GM12878 (cell line): ENCODE data around the gene ZFP1. TPM values are rescaled to one million over a fixed set of nuclear protein-coding genes. Genes with fewer than 3 reads are reported as not detected.

ENCODE experiments used
- ATAC-seq: fragments of 200-7000 bp; cut with Tn5 transposase; 3 replicates; pipeline ENCODE4 v1.9.1; 2020; ENCODE audit warnings: mild to moderate bottlenecking, moderate library complexity
- BruUV-seq: library from RNA; stranded (reverse); fragments of 400-500 nt; replicated peaks from 2 replicates; lab custom pipeline; 2021; lab: Mats Ljungman, UMichigan
- CTCF ChIA-PET: fragments of 300-600 bp; sonication (Branson Sonifier 250); formaldehyde crosslinking; extraction: SDS; loops from one replicate; lab custom pipeline; 2021; ENCODE audit warnings: inconsistent platforms; lab: Yijun Ruan, JAX
- POLR2A ChIA-PET: fragments of 350-600 bp; formaldehyde crosslinking; extraction: SDS; loops from one replicate; lab custom pipeline; 2021; ENCODE audit warnings: inconsistent platforms; lab: Charles Lee
- RAD21 ChIA-PET: fragments of 300-600 bp; sonication (Branson Sonifier 250); formaldehyde crosslinking; loops from one replicate; lab custom pipeline; 2023; ENCODE audit warnings: antibody characterized with exemption; ENCODE audit not compliant: unreplicated experiment; lab: Charles Lee
- SMC1A ChIA-PET: fragments of 300-600 bp; sonication (Branson Sonifier 250); formaldehyde crosslinking; loops from one replicate; lab custom pipeline; 2023; ENCODE audit not compliant: unreplicated experiment, uncharacterized antibody; lab: Charles Lee
- DNase-seq: peaks from one replicate; pipeline ENCODE4 v3.0.0-alpha.2; 2011; ENCODE audit warnings: low read depth, low spot score
- FAIRE-seq: peaks from 3 replicates; lab custom pipeline; 2011; peaks lifted over from hg19 to GRCh38; lab: Jason Lieb, UNC
- H2AFZ ChIP-seq: 2 replicates; pipeline ENCODE4 v1.6.0; 2011; ENCODE audit warnings: low read depth, low read length, control low read depth; ENCODE audit not compliant: control insufficient read depth
- H3K27ac ChIP-seq: 2 replicates; pipeline ENCODE4 v1.5.1; 2011; ENCODE audit warnings: control low read depth; ENCODE audit not compliant: control insufficient read depth, insufficient read depth
- H3K27me3 ChIP-seq, 2 experiments: replicated peaks in 1 of 2; 2 replicates each; pipeline versions ENCODE4 v1.6.0 to v1.6.1; 2011; ENCODE audit warnings: low read length in 1 of 2; ENCODE audit not compliant: control insufficient read depth in 2 of 2, insufficient read depth in 2 of 2
- H3K36me3 ChIP-seq, 2 experiments: 2 replicates each; pipeline ENCODE4 v1.5.1; 2011; ENCODE audit warnings: low read length in 1 of 2; ENCODE audit not compliant: control insufficient read depth in 2 of 2, insufficient read depth in 2 of 2
- H3K4me1 ChIP-seq: 2 replicates; pipeline ENCODE4 v1.6.1; 2011; ENCODE audit warnings: mild to moderate bottlenecking, low read length, moderate library complexity, mixed read lengths; ENCODE audit not compliant: control insufficient read depth, insufficient read depth
- H3K4me2 ChIP-seq: 2 replicates; pipeline ENCODE4 v1.6.0; 2011; ENCODE audit warnings: control low read depth; ENCODE audit not compliant: control insufficient read depth, insufficient read depth
- H3K4me3 ChIP-seq: fragments of 200-600 bp; sonication (generic); 2 replicates; pipeline ENCODE4 v1.5.1; 2016
- H3K79me2 ChIP-seq: 2 replicates; pipeline ENCODE4 v1.6.0; 2011; ENCODE audit warnings: low read length; ENCODE audit not compliant: control insufficient read depth, insufficient read depth
- H3K9ac ChIP-seq: 2 replicates; pipeline ENCODE4 v1.8.0; 2011; ENCODE audit warnings: low read length, control low read depth, mixed read lengths; ENCODE audit not compliant: control insufficient read depth, insufficient read depth
- H3K9me3 ChIP-seq: replicated peaks from 3 replicates; pipeline ENCODE4 v1.5.1; 2011; ENCODE audit warnings: mild to moderate bottlenecking, low read length; ENCODE audit not compliant: control insufficient read depth, insufficient read depth
- H4K20me1 ChIP-seq: 2 replicates; pipeline ENCODE4 v1.6.0; 2011; ENCODE audit not compliant: control insufficient read depth, insufficient read depth
- CHD1 ChIP-seq: IDR thresholded peaks from 2 replicates; pipeline ENCODE4 v1.6.1; 2012; ENCODE audit warnings: low read depth, low read length, improper control_type of control experiment
- E2F8 ChIP-seq: fragments of 450-650 bp; IDR thresholded peaks from 2 replicates; pipeline ENCODE4 v1.6.1; 2018; ENCODE audit warnings: mild to moderate bottlenecking, low read depth, moderate library complexity; ENCODE audit not compliant: partially characterized antibody
- MAX ChIP-seq: IDR thresholded peaks from 2 replicates; pipeline ENCODE4 v1.6.1; 2012; ENCODE audit warnings: low read depth, low read length, improper control_type of control experiment
- MYB ChIP-seq: fragments of 150-350 bp; IDR thresholded peaks from 2 replicates; pipeline ENCODE4 v1.6.1; 2014; ENCODE audit warnings: mild to moderate bottlenecking, low read depth, low read length, borderline replicate concordance
- NFYA ChIP-seq: IDR thresholded peaks from 2 replicates; pipeline ENCODE4 v1.6.1; 2011; ENCODE audit warnings: low read depth, mild to moderate bottlenecking, low read length, improper control_type of control experiment, borderline replicate concordance
- POLR2AphosphoS5 ChIP-seq: IDR thresholded peaks from 2 replicates; pipeline ENCODE4 v1.6.1; 2011; ENCODE audit warnings: mild to moderate bottlenecking, low read length, inconsistent platforms
- REST ChIP-seq: IDR thresholded peaks from 2 replicates; pipeline ENCODE4 v1.6.1; 2012; ENCODE audit warnings: mild to moderate bottlenecking, low read depth, low read length
- SMAD1 ChIP-seq: fragments of 450-650 bp; IDR thresholded peaks from 2 replicates; pipeline ENCODE4 v1.6.1; 2018; ENCODE audit warnings: mild to moderate bottlenecking, low read depth; ENCODE audit not compliant: partially characterized antibody
- TCF7 ChIP-seq: IDR thresholded peaks from 2 replicates; pipeline ENCODE4 v1.6.1; 2014; ENCODE audit warnings: antibody characterized with exemption, borderline replicate concordance
- ZZZ3 ChIP-seq: IDR thresholded peaks from 2 replicates; pipeline ENCODE4 v1.6.1; 2011; ENCODE audit warnings: low read depth; ENCODE audit not compliant: control insufficient read depth, insufficient read length
- WGBS: methylation state at CpG from one replicate; pipeline ENCODE4 v1.1.6; 2016; ENCODE audit warnings: low lambda C conversion rate; ENCODE audit not compliant: insufficient replicate concordance, insufficient coverage; ENCODE audit errors: missing lambda C conversion rate; 5-methylcytosine and 5-hydroxymethylcytosine counted together
- in situ Hi-C: fragments of 300-500 bp; cut with MboI; formaldehyde crosslinking; loops from 9 replicates; pipeline ENCODE4 v1.14.3; 2018; ENCODE audit warnings: mixed read lengths
- intact Hi-C: fragments of 100-400 bp; cut with micrococcal nuclease; formaldehyde crosslinking; loops from one replicate; pipeline ENCODE4 v1.14.2; 2022; ENCODE audit not compliant: unreplicated experiment
- polyA plus RNA-seq, 11 experiments: library from polyadenylated mRNA; depleted of rRNA in 4 of 11; unstranded in 6 of 11; stranded (reverse) in 5 of 11; fragments of >200 nt; fragmentation: Nextera tagmentation in 4 of 11; fragmentation: Illumina TruSeq in 1 of 11; extraction: Ambion mirVana in 4 of 11; extraction: Trizol in 1 of 11; gene quantifications; 1 replicate in 1 of 11; 2 replicates in 10 of 11; pipeline versions ENCODE4 v1.2.1 to v1.2.3, GENCODE V29; 2011 to 2016; ENCODE audit warnings: inconsistent platforms in 2 of 11, missing spikeins in 2 of 11, low read depth in 1 of 11
- total RNA-seq, 4 experiments: library from RNA; depleted of rRNA in 3 of 4; stranded (reverse); fragments of >200 nt in 3 of 4; fragmentation: Illumina TruSeq in 1 of 4; extraction: Trizol in 1 of 4; gene quantifications; 2 replicates each; pipeline versions ENCODE4 v1.2.1 to v1.2.3, GENCODE V29; 2013 to 2021
- TF ChIP-seq, protein P1 (sequence below): fragments of 150-350 bp; IDR thresholded peaks from 2 replicates; pipeline ENCODE4 v1.6.1; 2016; ENCODE audit warnings: low read depth, low read length

Gene ZFP1
- total and polyA plus RNA-seq, 10 of the 15 experiments (the other 5 are each of a cell fraction or from before 2014, with no cell fraction given) = 3.5 to 17.6 (median 14.7) TPM

DNA sequence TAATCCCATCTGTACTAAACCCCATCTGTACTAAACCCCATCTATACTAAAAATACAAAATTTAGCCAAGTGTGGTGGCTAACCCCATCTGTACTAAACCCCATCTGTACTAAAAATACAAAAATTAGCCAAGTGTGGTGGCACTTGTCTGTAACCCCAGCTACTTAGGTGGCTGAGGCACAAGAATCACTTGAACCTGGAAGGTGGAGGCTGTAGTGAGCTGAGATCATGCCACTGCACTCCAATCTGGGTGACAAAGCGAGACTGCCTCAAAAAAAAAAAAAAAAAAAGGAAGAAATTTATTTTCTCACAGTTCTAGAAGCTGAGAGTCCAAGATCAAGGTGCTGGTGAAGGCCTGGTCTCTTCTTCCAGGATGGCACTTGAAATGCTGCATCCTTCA, 12.1 kb downstream of the ZFP1 start:
- H3K36me3 ChIP-seq = peaks cover 3 to 13% of the 10 kb centered on the region in 2 experiments; a peak in 3 of 4 replicates
- no peak for DNase-seq
- H3K4me2 ChIP-seq = no peak overlapping the region
- ChIA-PET POLR2A (no interaction called here), CTCF (interaction anchor here (0.6 kb wide), 1 partner anchor 41 kb away, joined by 3 read pairs; no protein-coding TSS in a partner anchor), RAD21 (no interaction called here), SMC1A (interaction anchor here (0.7 kb wide), 1 partner anchor 146 kb away, joined by 3 read pairs; no protein-coding TSS in a partner anchor)
- H3K4me3 ChIP-seq = no peak overlapping the region
- H3K79me2 ChIP-seq = no peaks in the 10 kb centered on the region
- 0% methylated on average over 1 of the region's 1 CpG for WGBS
- no TSS peak for BruUV-seq
- H3K27ac ChIP-seq = no peak overlapping the region
- no peaks in the 10 kb centered on the region for H4K20me1 ChIP-seq
- FAIRE-seq = no peak
- intact Hi-C loops = no loop called here
- ATAC-seq = no peak
- in situ Hi-C loops = no loop called here
- H3K4me1 ChIP-seq = no peaks in the 10 kb centered on the region
- H2AFZ ChIP-seq = no peak overlapping the region
- H3K9me3 ChIP-seq = peaks cover 25% of the 10 kb centered on the region; the same call in 2 of the 3 replicates
- H3K9ac ChIP-seq = no peak overlapping the region
- no peaks in the 10 kb centered on the region for H3K27me3 ChIP-seq
- TF ChIP-seq, protein P1, sequence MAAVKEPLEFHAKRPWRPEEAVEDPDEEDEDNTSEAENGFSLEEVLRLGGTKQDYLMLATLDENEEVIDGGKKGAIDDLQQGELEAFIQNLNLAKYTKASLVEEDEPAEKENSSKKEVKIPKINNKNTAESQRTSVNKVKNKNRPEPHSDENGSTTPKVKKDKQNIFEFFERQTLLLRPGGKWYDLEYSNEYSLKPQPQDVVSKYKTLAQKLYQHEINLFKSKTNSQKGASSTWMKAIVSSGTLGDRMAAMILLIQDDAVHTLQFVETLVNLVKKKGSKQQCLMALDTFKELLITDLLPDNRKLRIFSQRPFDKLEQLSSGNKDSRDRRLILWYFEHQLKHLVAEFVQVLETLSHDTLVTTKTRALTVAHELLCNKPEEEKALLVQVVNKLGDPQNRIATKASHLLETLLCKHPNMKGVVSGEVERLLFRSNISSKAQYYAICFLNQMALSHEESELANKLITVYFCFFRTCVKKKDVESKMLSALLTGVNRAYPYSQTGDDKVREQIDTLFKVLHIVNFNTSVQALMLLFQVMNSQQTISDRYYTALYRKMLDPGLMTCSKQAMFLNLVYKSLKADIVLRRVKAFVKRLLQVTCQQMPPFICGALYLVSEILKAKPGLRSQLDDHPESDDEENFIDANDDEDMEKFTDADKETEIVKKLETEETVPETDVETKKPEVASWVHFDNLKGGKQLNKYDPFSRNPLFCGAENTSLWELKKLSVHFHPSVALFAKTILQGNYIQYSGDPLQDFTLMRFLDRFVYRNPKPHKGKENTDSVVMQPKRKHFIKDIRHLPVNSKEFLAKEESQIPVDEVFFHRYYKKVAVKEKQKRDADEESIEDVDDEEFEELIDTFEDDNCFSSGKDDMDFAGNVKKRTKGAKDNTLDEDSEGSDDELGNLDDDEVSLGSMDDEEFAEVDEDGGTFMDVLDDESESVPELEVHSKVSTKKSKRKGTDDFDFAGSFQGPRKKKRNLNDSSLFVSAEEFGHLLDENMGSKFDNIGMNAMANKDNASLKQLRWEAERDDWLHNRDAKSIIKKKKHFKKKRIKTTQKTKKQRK = no peak
- no peak for TF ChIP-seq SMAD1
- TF ChIP-seq REST = no peak
- TF ChIP-seq E2F8 = no peak
- no peak for TF ChIP-seq NFYA
- no peak for TF ChIP-seq MYB
- no peak for TF ChIP-seq TCF7
- no peak for TF ChIP-seq MAX
- TF ChIP-seq ZZZ3 = no peak
- TF ChIP-seq POLR2AphosphoS5 = no peak
- no peak for TF ChIP-seq CHD1
